Activated T-cell treated with anti-CD3 and anti-CD28 coated beads, Interleukin-2, amount 50 U/mL, for 48 hours (primary cell): Measurements from ENCODE around the gene PARD3.
"Not testable (repeated sequence)": the region's sequence is repeated elsewhere in the genome, so short reads cannot be mapped to it uniquely, and the experiment has no call there.

Experiments used
- DNase-seq, 2 experiments: peaks; one replicate each; pipeline ENCODE4 v3.0.0-alpha.2; 2020

PARD3 gene

GRCh38 chr10:34438741-34439140, 376.4 kb downstream of the PARD3 start:
- no peak for DNase-seq

DNA sequence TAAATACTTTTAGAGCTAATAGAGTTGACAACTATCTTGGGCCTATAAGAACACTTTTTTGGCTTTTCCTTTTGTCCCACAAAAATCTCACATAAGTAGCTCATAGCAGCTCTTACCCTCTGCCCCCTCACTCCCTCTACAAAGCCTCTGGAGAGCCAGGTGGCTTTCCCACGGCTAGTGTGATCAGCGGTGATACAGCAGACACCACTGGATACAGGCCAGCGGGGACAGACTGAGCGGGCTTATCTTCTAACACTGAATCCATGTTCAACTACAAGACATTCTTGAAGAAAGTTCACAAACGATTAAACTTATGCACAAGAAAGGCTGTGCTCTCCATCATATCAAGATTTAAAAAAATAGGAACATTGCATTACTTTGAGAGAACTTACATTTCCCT, 377.2 kb downstream of the PARD3 start:
- DNase-seq, result no peak

- no peak for DNase-seq
Measured at GRCh38 chr10:34434119-34434594, 380.9 kb downstream of the PARD3 start.

GRCh38 chr10:34433241-34434076, 381.6 kb downstream of the PARD3 start:
- no peak for DNase-seq

DNA sequence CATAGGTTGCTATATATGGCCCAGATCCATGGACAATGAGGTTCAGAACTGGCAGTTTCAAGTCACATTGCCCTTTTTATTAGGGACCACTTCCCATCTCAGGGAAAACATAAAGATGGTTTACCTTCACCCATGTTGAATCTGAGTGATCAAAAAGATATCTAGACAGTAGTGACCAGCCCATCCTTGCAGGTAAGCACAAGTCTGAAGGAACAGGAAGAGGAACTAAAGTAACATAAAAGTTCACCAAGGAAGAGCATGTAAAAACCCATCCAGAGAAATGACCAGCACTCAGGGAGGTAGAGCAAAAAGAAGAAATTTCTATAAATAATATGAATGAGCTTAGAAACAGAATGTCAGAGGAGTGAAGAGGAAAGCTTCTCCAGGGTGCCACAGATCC, 382.5 kb downstream of the PARD3 start:
- no peak for DNase-seq

DNA sequence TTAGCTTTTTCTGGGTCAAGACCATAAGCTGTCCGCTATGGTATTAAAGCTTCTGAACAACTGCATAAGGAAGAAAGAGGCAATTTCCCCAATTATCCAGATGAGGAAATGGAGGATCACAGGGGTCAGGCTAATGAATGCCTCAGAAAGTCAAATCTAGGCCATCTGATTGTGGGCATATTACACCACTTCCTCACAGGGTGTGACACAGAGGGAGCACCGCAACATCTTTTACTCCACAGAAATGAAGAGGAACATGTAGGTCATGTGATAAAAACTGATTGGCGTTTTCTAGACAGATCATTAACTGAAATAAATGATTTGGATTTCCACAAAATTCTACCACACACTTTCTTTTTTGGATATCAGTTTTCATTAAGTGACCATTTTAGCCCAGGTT, 384.4 kb downstream of the PARD3 start:
- DNase-seq, result no peak

GRCh38 chr10:34428501-34428900, 386.6 kb downstream of the PARD3 start:
- no peak for DNase-seq

- DNase-seq, result no peak
Measured at GRCh38 chr10:34427911-34428216, 387.2 kb downstream of the PARD3 start.

DNA sequence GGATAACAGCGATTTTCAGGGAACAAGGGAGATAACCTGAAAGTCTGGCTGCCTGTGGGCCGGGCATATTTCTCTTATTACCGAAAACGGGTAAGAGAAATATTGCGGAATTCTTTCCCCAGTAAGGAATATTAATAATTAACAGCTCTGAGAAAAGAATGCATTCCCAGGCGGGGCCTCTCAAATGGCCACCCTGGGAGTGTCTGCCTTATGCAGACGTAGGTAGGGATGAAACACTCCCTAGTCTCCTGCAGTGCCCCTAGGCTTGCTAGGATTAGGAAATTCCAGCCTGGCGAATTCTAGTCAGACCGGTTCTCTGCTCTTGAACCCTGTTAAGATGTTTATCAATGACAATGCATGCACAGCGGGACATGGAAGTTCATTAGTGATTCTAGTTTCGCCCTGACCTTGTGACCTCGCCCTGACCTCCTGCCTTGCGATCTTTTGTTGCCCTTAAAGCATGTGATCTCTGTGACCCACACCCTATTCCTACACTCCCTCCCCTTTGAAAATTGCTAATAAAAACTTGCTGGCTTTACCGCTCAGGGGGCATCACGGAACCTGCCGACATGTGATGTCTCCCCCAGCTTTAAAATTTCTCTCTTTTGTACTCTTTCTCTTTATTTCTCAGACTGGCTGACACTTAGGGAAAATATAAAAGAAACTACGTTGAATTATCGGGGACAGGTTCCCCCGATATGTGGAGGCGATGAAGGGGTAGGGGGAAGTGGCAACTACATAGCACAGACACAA, 387.8 kb downstream of the PARD3 start:
- DNase-seq, result not testable (repeated sequence)

- DNase-seq, result not testable (repeated sequence)
Measured at GRCh38 chr10:34426538-34427157, 388.4 kb downstream of the PARD3 start.

GRCh38 chr10:34426041-34426440, 389.1 kb downstream of the PARD3 start:
- no peak for DNase-seq

DNA sequence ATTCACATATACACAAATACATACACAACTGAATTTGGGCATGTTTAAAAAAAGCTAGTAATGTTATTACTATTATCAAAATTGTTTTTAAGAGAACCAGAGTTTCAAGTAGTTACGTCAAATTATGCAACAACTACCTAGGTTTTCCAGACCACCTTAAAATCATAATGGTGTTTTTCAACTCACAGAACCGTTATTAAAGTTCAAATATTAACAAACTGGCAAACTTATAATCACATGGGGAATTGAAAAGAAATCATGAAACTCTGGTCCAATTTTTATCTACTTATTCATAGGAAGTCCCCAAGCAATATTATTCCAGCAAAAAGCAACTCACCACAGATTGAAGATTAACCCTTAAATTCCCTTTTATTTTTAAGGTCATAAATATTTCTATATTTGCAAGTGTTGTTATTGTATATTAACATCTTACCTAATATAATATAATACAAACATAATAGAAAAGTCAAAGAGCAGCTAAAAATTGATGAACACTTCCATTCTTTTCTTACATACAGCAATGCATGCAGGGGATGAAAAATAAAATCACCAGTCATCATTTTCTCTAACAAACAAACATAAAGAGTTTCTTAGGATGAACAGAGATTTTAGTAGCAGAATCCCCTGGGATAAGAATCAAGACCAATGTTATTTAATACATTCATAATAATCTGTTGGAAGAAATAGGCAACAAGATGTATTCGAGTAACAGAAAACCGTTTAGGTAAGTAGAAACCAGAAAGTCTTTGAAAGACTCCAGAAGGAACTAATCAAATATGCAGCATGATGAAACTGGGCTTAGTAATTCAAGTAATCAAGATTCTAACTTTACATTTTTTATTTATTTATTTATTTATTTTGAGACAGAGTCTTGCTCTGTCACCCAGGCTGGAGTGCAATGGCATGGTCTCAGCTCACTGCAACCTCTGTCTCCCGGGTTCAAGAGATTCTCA, 391.1 kb downstream of the PARD3 start:
- DNase-seq, result no peak

DNA sequence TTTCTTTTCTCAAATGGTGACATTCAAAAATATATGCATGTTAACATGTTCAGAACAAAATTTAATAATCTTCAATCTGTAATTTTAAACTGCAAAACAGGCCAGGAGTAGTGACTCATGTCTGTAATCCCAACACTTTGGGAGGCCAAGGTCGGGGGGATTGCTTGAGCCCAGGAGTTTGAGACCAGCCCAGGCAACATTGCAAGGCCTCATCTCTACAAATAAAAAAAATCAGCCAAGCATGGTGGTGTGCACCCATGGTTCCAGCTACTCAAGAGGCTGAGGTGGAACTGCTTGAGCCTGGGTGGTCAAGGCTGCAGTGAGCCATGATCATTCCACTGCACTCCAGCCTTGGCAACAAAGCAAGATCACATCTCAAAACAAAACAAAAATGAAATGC, 394.3 kb downstream of the PARD3 start:
- no peak for DNase-seq

- no peak for DNase-seq
Measured at GRCh38 chr10:34420273-34420672, 394.8 kb downstream of the PARD3 start.

DNA sequence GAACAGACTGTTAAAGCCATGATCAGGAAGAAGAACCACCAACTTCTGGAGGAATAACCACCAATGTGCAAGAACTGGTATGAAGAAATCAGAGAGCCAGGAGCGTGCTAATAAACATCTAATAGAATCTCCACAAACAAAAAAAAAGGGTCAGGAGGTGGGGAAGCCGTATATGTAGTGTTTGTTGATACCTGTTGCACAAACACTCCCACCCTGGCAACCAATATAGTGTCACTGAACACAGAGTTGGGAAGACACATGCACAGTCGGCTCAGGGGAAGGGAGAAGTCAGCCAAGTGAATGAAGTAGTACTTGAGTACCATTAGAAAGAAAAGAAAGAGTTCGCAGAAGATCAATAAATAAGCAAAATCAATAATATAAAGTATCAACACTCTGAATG, 400.1 kb downstream of the PARD3 start:
- no peak for DNase-seq

DNA sequence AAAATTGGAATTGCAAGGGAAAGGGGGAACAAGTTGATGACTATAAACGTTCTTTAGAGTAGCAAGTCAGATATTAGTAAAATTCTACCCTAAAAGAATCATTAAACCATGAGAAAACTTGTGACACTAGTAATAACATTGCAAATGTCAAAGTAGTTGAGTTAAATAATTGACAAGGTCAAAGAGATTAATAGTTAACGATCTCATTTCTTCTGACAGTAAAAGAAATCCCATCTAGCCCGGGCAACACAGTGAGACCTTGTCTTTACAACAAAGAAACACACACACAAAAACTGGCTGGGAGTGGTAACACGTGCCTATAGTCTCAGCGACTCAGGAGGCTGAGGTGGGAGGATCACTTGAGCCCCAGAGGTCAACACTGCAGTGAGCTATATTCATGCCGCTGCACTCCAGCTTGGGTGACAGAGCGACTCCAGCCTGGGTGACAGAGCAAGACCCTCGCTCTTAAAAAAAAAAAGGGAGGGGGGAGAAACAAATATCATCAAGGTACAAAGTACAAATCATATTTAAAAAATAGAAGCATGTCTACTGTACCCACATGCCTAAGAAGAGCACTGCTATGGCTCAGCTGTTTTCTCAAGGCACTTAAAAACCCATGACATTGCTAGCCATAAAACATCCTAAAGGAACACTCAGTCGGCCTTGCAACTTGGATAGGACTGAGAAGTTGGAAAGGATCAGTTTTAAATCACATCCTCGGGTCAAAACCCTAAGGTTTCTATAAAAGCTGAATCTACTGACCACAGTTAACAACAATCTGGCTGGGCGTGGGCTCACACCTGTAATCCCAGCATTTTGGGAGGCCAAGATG, 401.1 kb downstream of the PARD3 start:
- DNase-seq, result no peak

- no peak for DNase-seq
Measured at GRCh38 chr10:34413214-34413613, 401.9 kb downstream of the PARD3 start.

DNA sequence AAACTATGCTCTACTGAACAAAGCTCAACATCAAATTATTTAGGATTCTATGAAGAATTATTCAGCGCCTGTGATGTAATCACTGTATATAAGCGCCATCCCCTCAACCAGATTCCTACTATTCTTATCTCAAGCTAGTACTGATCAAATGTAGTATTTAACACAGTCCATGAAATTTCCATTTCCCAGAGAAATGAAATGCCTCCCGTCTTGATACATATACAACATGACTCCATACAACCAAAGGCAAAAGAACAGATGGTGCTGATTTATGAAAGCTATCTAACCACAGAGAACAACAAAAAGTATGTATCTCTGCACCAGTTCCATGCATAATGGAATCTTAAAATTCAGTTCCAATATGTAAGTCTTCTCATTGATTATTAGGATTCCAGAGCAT, 406.1 kb downstream of the PARD3 start:
- no peak for DNase-seq

DNA sequence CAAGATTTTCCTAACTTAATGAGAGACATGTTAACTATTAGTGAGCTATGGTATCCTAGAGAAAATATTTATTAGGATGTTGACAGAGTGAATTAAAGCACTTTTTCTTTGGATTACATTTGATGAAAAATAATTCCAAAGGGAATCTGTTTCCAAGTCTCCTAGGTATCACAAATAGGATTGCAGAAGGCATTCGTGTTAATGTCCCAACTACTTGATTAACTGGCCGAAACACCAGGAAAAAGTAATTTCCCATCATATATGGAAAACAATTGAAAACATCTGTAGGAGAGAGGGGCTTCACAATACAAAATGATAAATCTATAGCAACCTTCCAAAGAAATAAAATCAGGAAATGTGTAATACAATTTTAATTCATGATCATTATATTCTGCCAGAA, 406.7 kb downstream of the PARD3 start:
- DNase-seq, result no peak

- DNase-seq, result no peak
Measured at GRCh38 chr10:34407324-34407805, 407.7 kb downstream of the PARD3 start.

GRCh38 chr10:34406463-34407323, 408.4 kb downstream of the PARD3 start:
- DNase-seq, result no peak
